Kidney glomerular epithelial cell (primary cell): ENCODE results near the gene ADAMTSL2.

Experiments
- DNase-seq: peaks from one replicate; lab custom pipeline; 2025; lab: John Stamatoyannopoulos, UW

ADAMTSL2 gene

GRCh38 chr9:133535306-133535877, 888 bp downstream of the ADAMTSL2 start:
- DNase-seq: no peak

- no peak for DNase-seq
Observed at GRCh38 chr9:133536080-133536479, 1.6 kb downstream of the ADAMTSL2 start.

- no peak for DNase-seq
Observed at GRCh38 chr9:133536536-133536935, 2.0 kb downstream of the ADAMTSL2 start.

- no peak for DNase-seq
Observed at GRCh38 chr9:133537257-133537656, 2.8 kb downstream of the ADAMTSL2 start.

GRCh38 chr9:133538176-133538575, 3.7 kb downstream of the ADAMTSL2 start:
- no peak for DNase-seq

- no peak for DNase-seq
Observed at GRCh38 chr9:133538851-133539833, 4.6 kb downstream of the ADAMTSL2 start.

GRCh38 chr9:133539991-133540697, 5.6 kb downstream of the ADAMTSL2 start:
- no peak for DNase-seq

- no peak for DNase-seq
Observed at GRCh38 chr9:133540698-133541025, 6.2 kb downstream of the ADAMTSL2 start.

- DNase-seq: no peak
Observed at GRCh38 chr9:133542002-133542401, 7.5 kb downstream of the ADAMTSL2 start.

GRCh38 chr9:133543772-133544467, 9.4 kb downstream of the ADAMTSL2 start:
- no peak for DNase-seq

- DNase-seq: no peak
Observed at GRCh38 chr9:133545494-133546286, 11.2 kb downstream of the ADAMTSL2 start.

- DNase-seq: no peak
Observed at GRCh38 chr9:133546287-133546680, 11.8 kb downstream of the ADAMTSL2 start.

GRCh38 chr9:133547116-133547515, 12.6 kb downstream of the ADAMTSL2 start:
- DNase-seq: no peak

- DNase-seq: no peak
Observed at GRCh38 chr9:133551446-133551845, 16.9 kb downstream of the ADAMTSL2 start.

- DNase-seq: no peak
Observed at GRCh38 chr9:133552236-133552635, 17.7 kb downstream of the ADAMTSL2 start.

GRCh38 chr9:133553123-133553522, 18.6 kb downstream of the ADAMTSL2 start:
- DNase-seq: no peak

- no peak for DNase-seq
Observed at GRCh38 chr9:133553973-133554713, 19.6 kb downstream of the ADAMTSL2 start.

GRCh38 chr9:133554729-133555128, 20.2 kb downstream of the ADAMTSL2 start:
- DNase-seq: no peak

- DNase-seq: no peak
Observed at GRCh38 chr9:133556354-133556753, 21.9 kb downstream of the ADAMTSL2 start.

GRCh38 chr9:133557581-133557980, 23.1 kb downstream of the ADAMTSL2 start:
- no peak for DNase-seq
